CD4-positive, alpha-beta T cell treated with Interleukin-1 beta for 1 hour (primary cell): ENCODE measurements around the gene SLC25A26.
"Not testable (repeated sequence)": the region's sequence is repeated elsewhere in the genome, so short reads cannot be mapped to it uniquely, and the experiment has no call there.

Experiments
- DNase-seq, 2 donors: peaks; one replicate each; pipeline ENCODE4 v3.0.0-alpha.2; 2020 to 2022

Gene SLC25A26

GRCh38 chr3:66270701-66271100, 49.9 kb downstream of the SLC25A26 start:
- DNase-seq = no peak

DNA sequence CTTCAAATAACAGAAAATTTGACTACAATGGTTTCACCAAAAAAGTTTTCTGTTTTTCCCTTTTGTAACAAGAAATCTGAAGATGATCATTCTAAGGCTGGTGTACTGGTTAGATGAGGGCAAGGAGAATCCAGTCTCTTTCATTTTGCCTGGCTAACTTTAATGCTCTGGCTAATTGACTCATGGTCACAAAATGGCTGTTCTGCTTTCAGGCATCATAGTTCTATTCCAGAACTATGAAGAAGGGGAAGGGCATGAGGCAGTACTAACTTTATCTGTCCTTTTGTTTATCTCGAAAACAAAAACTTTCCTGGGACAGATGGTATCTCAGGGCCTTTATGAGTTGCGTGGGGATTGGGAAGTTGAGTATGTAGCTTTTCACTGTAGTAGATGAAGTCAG, 50.4 kb downstream of the SLC25A26 start:
- no peak for DNase-seq

GRCh38 chr3:66272016-66272415, 51.2 kb downstream of the SLC25A26 start:
- no peak for DNase-seq

DNA sequence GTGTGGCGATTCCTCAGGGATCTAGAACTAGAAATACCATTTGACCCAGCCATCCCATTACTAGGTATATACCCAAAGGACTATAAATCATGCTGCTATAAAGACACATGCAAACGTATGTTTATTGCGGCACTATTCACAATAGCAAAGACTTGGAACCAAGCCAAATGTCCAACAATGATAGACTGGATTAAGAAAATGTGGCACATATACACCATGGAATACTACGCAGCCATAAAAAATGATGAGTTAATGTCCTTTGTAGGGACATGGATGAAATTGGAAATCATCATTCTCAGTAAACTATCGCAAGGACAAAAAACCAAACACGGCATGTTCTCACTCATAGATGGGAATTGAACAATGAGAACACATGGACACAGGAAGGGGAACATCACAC, 54.0 kb downstream of the SLC25A26 start:
- DNase-seq = not testable (repeated sequence)

DNA sequence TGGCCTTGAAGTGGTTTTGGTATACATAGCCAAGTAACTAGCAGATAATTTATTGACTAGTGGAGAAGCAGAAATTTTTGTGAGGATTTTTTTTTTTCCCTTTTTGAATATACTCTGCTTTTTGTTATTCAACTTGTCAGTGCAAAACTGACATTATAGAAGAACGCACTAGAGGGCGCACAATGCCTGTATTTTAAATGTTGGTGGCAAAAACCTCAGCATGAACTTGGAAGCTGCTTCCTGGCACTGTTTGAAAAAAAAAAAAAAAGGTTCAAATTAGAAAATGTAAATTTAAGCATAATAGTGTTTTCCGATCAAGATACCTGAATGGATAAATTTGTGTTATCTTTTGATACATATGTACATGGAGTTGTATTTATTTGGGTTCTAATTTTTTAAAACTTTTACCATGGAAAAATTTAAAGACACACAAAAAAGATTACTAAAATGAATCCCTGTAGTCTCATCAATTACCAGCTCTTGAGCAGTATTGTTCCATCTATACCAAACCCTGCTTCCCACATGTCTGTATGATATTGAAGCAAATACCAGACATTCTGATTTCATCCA, 56.0 kb downstream of the SLC25A26 start:
- DNase-seq = peak; percentile 61 to 80

DNA sequence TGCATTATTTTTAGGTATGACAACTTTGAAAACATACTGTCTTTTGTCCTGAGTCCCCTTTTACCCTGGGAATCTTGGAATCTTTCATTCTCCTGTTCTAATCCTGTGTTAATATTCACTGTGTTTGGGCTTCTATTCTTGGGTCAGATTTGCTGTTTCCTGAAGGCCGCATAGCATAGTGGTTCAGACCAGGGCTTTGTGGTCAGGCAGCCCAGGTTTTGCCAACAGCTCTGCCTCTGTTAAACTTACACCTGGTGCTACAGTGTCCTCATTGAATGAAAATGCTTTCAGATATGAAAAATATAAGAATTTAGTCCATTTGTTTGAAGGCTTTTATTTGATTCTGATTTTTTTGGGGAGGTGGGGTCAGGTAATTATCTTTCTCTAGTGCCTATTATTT, 58.4 kb downstream of the SLC25A26 start:
- no peak for DNase-seq

DNA sequence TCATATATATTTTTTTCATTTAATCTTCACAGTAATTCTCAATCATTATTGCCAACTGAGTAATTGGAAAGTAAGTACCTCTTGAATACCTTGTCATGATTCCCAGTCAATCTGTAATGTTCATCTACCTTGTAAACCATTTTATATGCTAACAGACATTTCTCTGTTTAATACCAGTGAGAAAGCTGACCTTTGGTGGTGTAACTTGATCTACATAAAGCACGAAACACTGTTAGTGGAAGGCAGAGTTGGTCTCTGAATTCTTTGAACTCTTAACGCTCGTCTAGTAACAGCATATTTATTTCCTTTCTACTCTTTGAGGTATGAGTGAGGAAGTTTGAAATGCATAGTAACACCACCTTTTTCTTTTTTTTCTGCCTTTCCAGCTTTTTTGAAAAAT, 59.5 kb downstream of the SLC25A26 start:
- no peak for DNase-seq

DNA sequence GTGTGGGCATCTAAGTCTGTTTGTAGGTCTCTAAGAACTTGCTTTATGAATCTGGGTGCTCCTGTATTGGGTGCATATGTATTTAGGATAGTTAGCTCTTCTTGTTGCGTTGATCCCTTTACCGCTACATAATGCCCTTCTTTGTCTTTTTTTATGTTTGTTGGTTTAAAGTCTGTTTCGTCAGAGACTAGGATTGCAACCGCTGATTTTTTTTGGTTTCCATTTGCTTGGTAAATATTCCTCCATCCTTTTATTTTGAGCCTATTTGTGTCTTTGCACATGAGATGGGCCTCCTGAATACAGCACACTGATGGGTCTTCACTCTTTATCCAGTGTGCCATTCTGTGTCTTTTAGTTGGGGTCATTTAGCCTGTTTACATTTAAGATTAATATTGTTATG, 71.1 kb downstream of the SLC25A26 start:
- DNase-seq = not testable (repeated sequence)

- peak in 1 of 2 donors; percentile 30 for DNase-seq
These were observed 76.6 kb downstream of the SLC25A26 start for GRCh38 chr3:66297260-66297873.

DNA sequence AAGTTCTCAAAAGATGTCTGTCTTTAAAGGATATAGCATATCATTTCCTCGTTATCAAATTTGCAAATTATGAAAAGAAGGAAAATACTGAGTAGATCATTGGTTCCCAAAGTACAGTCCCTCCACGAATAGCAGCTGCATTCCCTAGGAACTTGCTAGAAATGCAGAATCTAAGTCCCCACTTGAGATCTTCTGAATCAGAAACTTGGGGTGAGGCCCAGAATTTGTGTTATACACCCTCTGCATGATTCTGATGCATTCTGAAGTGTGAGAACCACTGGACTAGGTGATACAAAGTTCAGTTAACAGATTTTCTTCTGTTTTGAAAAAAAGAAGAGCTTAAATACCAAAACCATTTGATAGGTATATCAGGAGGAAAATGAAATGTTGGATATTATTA, 77.1 kb downstream of the SLC25A26 start:
- peak in 1 of 2 donors; percentile 39 for DNase-seq

DNA sequence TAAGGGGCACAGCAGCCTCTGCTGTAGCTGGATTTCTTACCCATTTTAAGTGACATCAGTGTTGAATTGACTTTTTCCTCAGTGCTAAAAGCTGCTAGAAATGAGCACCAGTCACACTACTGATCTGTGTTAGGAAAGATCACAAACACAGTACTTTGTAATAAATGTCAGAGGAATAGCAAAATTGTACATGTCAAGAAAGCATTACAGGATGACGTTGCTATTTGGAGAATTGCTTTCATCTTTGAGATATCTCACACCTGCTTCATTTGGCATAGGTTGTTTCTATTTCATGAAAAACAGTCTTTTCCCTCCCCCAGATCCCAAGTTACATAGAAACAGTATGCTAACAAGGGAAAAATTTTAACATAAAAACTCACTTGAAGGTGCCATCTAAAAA, 77.8 kb downstream of the SLC25A26 start:
- peak in 1 of 2 donors; percentile 34 for DNase-seq

DNA sequence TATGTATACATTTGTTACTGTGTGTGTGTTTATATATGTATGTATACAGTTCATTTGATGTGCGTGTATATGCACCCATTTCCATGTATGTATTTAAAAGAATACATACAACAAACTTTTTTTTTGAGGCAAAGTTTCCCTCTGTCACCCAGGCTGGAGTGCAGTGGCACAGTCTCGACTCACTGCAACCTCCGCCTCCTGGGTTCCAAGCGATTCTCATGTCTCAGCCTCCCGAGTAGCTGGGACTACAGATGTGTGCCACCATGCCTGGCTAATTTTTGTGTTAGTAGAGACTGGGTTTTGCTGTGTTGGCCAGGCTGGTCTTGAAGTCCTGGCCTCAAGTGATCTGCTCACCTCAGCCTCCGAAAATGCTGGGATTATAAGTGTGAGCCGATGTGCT, 78.3 kb downstream of the SLC25A26 start:
- DNase-seq = not testable (repeated sequence)

DNA sequence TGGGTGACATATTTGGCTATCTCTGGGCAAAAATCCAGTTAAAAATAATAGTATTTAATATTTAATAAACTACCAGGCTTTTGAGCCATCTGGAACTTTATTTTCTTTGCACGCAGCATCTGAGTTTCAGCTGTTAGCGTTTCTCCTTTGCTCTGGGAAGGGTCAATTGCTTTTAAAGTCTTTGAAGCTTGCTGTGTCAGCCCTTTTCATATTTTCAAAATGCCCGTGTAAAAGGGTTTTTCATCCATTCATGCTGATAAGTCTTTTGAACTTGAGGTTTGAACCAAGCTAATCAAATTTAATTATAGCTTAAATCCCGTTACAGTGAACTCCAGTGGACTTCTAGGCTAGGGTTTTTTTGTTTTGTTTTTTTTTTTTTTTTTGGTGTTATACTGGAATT, 79.1 kb downstream of the SLC25A26 start:
- no peak for DNase-seq

- peak; percentile 73 to 85 for DNase-seq
These were observed 81.5 kb downstream of the SLC25A26 start for GRCh38 chr3:66302288-66302687.

GRCh38 chr3:66303491-66303901, 82.7 kb downstream of the SLC25A26 start:
- DNase-seq = peak; percentile 64 to 74

DNA sequence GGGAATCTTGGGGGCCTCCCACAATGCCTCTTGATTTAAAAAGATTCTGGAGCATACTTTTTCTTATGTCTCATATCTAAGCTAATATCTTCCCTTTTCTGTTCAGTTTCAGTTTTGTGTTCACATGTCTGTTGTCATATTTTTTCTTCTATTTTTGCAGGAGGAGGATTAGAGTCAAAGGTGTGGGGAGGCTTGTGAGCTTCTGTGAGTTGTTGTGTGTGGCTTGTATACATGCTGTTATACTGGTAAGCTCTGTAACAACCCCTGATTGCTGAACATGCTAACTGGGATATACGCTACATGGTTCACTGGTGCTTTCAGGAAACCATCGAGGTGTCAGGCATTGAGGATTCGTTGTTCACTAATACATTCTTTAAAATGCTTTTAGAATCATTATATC, 83.5 kb downstream of the SLC25A26 start:
- peak in 1 of 2 donors; percentile 40 for DNase-seq

- not testable (repeated sequence) for DNase-seq
These were observed 85.3 kb downstream of the SLC25A26 start for GRCh38 chr3:66306086-66306485.

GRCh38 chr3:66306991-66307390, 86.2 kb downstream of the SLC25A26 start:
- DNase-seq = peak in 1 of 2 donors; percentile 54

- DNase-seq = peak; percentile 51 to 59
These were observed 91.2 kb downstream of the SLC25A26 start for GRCh38 chr3:66312039-66312438.

DNA sequence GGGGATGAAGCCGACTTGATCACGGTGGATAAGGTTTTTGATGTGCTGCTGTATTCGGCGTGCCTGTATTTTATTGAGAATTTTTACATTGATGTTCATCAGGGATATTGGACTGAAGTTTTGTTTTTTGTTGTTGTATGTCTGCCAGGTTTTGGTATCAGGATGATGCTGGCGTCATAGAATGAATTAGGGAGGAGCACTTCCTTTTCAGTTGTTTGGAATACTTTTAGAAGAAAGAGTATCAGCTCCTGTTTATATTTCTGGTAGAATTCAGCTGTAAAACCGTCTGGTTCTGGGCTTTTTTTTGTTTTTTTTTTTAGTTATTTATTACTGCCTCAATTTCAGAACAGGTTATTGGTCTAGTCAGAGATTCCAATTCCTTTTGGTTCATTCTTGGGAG, 93.7 kb downstream of the SLC25A26 start:
- DNase-seq = no peak

- DNase-seq = no peak
These were observed 97.1 kb downstream of the SLC25A26 start for GRCh38 chr3:66317750-66318376.

DNA sequence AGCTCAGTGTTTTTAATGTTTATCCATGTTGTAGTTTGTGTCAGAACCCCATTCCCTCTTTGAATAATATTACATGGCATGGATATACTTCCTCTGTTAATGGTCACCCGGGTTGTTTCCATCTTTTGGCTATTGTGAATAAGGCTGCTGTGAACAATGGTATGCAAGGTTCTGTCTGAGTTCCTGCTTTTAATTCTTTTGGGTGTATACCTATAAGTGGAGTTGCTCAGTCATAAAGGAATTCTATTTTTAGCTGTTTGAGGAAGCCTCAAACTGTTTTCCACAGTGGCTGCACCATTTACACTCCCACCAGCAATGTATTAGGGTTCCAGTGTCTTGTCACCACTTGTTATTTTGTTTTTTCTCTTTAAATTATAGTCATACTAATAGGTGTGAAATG, 99.6 kb downstream of the SLC25A26 start:
- no peak for DNase-seq

DNA sequence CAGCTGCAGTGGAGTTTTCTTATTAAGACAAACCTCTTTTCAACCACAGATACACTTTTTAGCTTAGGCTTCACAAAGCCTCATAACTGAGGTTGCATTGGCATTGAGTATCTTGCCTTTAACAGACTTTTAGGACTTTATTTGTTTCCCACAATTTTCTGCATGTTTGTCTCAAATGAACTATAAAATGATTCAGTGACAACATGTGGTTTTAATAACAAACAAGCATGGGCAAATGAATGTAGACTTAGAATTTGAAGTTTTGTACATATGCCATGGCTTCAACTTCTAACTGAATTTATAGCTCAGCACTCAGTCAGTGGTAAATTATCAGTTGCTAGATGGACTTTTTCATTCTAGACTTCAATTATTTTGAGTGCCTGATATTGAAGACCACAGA, 101.6 kb downstream of the SLC25A26 start:
- DNase-seq = no peak

GRCh38 chr3:66326340-66326739, 105.5 kb downstream of the SLC25A26 start:
- DNase-seq = no peak

DNA sequence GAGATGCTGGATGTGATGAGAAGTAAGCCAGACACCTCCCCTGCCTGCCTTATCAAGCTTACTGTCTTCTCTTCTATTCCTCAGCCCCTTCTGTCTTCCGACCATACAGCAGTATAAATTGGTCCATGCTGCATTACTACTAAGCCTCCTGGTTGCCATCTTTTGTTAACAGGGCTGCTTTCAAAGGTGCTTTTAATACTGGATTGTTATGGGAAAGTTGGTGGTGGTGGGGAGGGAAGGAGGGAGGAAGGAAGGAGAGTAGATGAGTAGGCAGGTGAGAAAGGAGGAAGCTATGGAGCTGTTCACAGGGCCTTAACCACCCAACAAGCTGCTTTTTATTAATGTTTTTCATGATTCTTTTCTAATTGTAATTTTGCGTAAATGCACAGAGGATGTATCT, 114.9 kb downstream of the SLC25A26 start:
- DNase-seq = no peak
